GM19043 (cell line): ENCODE data around the gene ANKRD13A.
A peak's percentile ranks its signal among the peaks of the same experiment; 100 is the strongest.
"Not testable (repeated sequence)": the region's sequence is repeated elsewhere in the genome, so short reads cannot be mapped to it uniquely, and the experiment has no call there.

ENCODE experiments used
- ATAC-seq: cut with Tn5 transposase; IDR thresholded peaks from one replicate; pipeline ENCODE4 v1.9.1; 2021; ENCODE audit warnings: low read depth; ENCODE audit not compliant: unreplicated experiment

The ANKRD13A gene

GRCh38 chr12:109982210-109982609 is 17.0 kb upstream of the ANKRD13A start:
- no peak for ATAC-seq

GRCh38 chr12:109983432-109984142 is 15.6 kb upstream of the ANKRD13A start:
- no peak for ATAC-seq

GRCh38 chr12:109986236-109986635 is 13.0 kb upstream of the ANKRD13A start:
- not testable (repeated sequence) for ATAC-seq

GRCh38 chr12:109987615-109988014 is 11.6 kb upstream of the ANKRD13A start:
- no peak for ATAC-seq

- no peak for ATAC-seq
These were observed 11.0 kb upstream of the ANKRD13A start for GRCh38 chr12:109988274-109988673.

- ATAC-seq = no peak
These were observed 10.3 kb upstream of the ANKRD13A start for GRCh38 chr12:109988903-109989302.

GRCh38 chr12:109989380-109989779 is 9.8 kb upstream of the ANKRD13A start:
- no peak for ATAC-seq

GRCh38 chr12:109991586-109991985 is 7.6 kb upstream of the ANKRD13A start:
- no peak for ATAC-seq

GRCh38 chr12:109993091-109993490 is 6.1 kb upstream of the ANKRD13A start:
- ATAC-seq = no peak

GRCh38 chr12:109994401-109995175 is 4.6 kb upstream of the ANKRD13A start:
- ATAC-seq = no peak

- no peak for ATAC-seq
These were observed 3.9 kb upstream of the ANKRD13A start for GRCh38 chr12:109995361-109995685.

- ATAC-seq = peak; percentile 38
These were observed 3.3 kb upstream of the ANKRD13A start, which contains the start of gene GIT2 for GRCh38 chr12:109995686-109996482. Gene GIT2 (minus strand): TSS chr12:109996368. CDS start chr12:109996224, 144 bp downstream.

GRCh38 chr12:109996483-109996853 is 2.8 kb upstream of the ANKRD13A start:
- ATAC-seq = no peak

GRCh38 chr12:109997393-109997792 is 1.8 kb upstream of the ANKRD13A start:
- no peak for ATAC-seq

GRCh38 chr12:109998241-109998903 is 858 bp upstream of the ANKRD13A start:
- no peak for ATAC-seq

- ATAC-seq = no peak
These were observed 380 bp downstream of the ANKRD13A start for GRCh38 chr12:109999649-109999971.

GRCh38 chr12:109999983-110000505 is 814 bp downstream of the ANKRD13A start:
- ATAC-seq = no peak

GRCh38 chr12:110001596-110001995 is 2.4 kb downstream of the ANKRD13A start:
- ATAC-seq = no peak

GRCh38 chr12:110002676-110003515 is 3.7 kb downstream of the ANKRD13A start:
- ATAC-seq = no peak

- ATAC-seq = no peak
These were observed 5.4 kb downstream of the ANKRD13A start for GRCh38 chr12:110004598-110004997.
